GM21529 (cell line): ENCODE measurements around the gene CYP2R1.
"Not testable (repeated sequence)": the region's sequence is repeated elsewhere in the genome, so short reads cannot be mapped to it uniquely, and the experiment has no call there.

ENCODE experiments used
- ATAC-seq: cut with Tn5 transposase; IDR thresholded peaks from one replicate; pipeline ENCODE4 v1.9.1; 2021; ENCODE audit not compliant: unreplicated experiment

The CYP2R1 gene

DNA sequence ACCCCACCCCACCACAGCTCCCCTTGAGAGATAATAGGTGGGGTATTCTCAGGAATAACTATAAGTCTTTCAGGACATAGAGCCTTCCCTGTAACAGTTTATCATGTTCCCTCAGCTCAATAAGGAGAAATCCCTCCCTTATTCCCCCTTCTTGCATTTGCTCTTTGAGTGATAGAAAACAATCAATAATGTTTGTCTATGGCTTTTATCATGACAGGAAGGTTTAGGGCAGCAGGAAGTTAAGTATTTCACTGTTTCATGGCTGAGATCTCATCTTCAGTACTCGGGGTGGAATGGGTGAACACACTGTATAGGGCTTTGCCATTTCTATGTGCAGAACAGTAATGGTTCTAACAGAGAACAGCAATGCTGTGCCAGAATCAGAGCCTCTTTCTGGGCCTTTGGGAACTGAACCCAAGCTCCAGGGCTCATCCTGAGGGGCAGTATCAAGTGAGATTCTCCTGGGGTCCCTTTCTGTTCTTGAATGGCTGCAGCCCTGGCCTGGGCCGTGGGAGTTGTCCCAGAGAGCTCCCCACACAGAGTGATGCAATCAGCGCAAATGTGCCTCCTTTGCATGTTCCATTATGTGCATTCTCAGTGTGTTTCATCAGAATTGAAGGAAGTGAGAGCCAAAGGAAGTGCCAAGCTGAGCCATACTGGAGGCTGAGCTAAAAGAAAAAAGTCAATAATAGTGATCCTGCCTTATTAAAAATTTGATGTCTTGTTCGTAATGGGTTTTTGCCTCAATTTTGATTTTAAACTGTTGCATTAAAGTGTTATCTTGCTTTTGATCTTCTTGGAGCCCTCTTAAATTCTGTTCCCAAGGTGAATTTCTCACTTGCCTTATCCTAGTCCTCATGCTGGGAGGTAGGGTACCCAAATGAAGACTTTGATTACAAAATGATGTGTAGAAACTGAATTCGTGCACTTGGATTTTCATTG is 2.9 kb upstream of the CYP2R1 start:
- ATAC-seq = no peak

GRCh38 chr11:14892577-14892976 is 546 bp upstream of the CYP2R1 start:
- ATAC-seq = no peak

DNA sequence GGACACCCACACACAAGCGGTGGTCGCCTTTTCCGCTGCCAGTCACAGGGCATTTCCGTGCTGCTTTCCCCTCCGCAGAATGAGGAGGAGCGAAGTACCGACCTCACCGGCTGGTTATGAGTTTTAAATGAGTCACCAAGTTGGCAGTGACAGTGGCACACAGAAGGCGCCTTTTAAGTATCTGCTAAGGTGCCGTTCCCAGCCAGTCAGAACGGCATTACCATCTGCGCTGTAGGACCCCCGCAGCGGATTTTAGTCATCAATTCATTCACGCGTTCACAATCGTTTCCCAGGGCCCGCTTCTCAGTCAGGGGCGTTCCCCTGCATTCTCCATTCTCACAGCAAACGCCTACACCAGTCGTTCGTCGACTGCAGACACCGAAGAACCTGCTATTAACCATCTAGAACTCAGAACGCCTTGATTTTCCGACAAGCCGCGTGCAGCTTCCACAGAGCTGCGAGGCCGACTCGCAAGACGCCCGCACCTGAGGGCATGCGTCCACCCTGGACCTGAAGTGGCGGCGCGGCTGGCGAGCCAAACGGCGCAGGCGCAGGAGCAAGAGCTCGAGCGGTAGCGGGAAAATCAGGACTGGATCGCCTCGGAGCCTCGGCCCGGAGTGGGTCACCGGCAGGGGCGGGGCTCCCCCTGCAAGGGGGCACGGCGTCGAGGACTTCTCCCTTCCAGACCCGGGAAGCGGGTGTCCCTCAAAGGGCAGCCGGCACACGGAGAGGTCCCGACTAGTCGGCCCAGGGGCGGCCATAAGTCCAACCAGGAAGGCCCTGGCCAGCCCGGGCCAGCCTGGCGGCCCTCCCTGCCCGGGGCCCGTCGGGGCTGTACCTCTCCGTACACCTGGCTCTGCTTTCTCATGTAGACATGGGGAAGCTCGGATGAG is 642 bp downstream of the CYP2R1 start:
- ATAC-seq = peak; percentile 54

- no peak for ATAC-seq
Observed at GRCh38 chr11:14886513-14886912, 5.5 kb downstream of the CYP2R1 start.

DNA sequence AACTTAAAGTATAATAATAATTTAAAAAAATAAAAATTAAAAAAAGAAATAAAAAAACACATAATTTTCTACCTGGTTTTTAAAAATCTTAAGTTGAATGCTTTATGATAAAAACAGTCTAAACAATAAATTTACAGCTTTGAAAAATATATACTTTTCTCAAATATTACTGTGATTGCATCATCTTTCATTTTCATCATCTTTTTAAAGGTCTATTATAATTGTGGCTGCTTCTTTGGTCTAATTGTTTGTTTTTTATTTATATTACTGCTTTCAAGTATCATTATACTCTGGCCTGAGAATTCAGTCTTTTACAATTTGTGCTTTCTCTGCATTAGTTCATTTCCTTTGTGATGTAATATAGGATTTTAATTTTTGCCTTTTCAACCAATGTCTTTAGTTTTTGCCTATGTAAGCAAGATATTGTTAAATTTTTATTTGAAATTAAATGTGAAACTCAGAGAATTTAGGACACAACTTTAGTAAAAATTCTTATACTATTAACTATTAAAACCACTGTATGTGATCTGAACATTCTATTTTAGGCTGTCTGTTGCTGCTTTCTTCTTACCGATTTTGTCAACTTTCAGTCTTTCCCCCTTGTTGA is 7.3 kb downstream of the CYP2R1 start:
- no peak for ATAC-seq

DNA sequence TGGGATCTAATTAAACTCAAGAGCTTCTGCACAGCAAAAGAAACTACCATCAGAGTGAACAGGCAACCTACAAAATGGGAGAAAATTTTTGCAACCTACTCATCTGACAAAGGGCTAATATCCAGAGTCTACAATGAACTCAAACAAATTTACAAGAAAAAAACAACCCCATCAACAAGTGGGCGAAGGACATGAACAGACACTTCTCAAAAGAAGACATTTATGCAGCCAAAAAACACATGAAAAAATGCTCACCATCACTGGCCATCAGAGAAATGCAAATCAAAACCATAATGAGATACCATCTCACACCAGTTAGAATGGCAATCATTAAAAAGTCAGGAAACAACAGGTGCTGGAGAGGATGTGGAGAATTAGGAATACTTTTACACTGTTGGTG is 8.3 kb downstream of the CYP2R1 start:
- ATAC-seq = not testable (repeated sequence)

GRCh38 chr11:14882196-14882595 is 9.8 kb downstream of the CYP2R1 start:
- no peak for ATAC-seq

DNA sequence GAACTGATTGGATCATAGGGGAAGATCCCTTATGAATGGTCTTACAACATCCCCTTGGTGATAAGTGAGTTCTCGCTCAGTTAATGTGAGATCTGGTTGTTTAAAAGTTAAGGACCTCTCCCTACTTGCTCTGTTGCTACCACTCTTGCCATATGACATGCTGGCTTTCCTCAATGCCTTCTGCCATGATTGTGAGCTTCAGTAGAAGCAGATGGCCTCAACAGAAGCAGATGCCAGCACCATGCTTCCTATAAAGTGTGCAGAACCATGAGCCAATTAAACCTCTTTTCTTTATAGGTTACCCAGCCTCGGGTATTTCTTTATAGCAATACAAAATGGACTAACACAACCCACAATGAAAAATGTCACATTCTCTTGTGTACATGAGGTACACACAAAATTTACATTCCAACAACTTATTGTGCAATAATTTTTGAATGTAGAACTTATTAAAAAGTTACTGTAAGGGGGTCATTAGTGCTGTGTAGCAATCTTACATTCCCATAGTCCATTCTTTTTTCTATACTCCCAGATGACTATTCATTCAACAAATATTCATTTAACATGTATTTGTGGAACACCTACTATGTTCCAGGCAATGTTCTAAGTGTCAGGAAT is 10.3 kb downstream of the CYP2R1 start:
- no peak for ATAC-seq

DNA sequence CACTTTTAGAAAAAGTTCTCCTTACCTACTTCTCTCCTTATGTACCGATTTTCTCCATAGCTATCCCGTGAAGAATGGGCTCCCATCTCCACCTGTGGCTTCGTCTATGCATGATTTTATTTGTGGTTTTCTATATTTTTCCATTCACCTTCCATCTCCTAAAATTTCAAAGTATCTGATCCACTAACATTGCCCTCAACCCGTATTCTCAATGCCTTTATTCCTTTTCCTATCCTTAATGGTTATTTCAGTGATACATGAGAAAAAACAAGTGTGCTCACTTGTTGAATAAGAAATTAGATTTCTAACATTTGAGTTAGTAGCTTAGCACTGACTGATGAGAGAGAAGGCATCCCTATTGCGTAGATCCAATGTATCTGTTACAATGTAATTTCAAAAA is 16.9 kb downstream of the CYP2R1 start:
- ATAC-seq = no peak

DNA sequence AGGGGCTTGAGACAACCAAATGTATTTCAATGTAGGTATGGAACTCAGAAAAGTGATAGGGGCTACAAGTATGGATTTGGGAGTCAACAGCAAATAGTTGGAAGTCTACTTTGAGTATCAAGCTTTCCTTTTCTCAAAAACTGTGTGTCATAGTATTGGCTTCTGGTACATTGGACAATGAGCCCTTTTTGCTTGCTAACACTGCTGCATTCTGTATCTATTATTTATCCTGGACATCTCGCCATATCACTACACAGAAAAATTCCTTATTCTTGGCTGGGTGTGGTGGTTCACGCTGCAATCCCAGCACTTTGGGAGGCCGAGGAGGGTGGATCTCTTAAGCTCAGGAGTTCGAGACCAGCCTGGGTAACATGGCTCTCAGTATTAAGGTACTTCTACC is 18.4 kb downstream of the CYP2R1 start:
- no peak for ATAC-seq

- ATAC-seq = no peak
Observed at GRCh38 chr11:14872032-14872431, 20.0 kb downstream of the CYP2R1 start.

DNA sequence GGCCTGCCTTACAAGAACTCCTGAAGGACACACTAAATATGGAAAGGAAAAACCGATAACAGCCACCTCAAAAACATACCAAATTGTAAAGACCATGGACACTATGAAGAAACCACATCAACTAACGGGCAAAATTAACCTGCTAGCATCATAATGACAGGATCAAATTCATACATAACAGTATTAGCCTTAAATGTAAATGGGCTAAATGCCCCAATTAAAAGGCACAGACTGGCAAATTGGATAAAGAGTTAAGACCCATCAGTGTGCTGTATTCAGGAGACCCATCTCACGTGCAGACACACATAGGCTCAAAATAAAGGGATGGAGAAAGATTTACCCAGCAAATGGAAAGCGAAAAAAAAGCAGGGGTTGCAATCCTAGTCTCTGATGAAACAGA is 28.3 kb downstream of the CYP2R1 start:
- ATAC-seq = not testable (repeated sequence)

DNA sequence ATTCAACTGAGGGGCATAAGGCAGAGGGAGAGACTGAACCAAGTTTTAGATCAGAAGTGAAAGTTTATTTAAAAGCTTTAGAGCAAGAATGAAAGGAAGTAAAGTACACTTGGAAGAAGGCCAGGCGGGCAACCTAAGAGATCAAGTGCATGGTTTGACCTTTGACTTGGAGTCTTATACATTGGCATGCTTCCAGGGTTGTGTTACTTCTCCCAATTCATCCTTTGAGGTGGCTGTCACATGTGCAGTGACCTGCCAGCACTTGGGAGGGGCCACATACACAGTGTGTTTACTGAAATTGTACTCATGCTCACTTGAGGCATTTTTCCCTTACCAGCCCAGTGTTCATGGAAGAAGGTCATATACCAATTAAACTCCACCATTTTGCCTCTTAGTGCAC is 30.4 kb downstream of the CYP2R1 start:
- ATAC-seq = no peak

- no peak for ATAC-seq
Observed at GRCh38 chr11:14860511-14860910, 31.5 kb downstream of the CYP2R1 start.

DNA sequence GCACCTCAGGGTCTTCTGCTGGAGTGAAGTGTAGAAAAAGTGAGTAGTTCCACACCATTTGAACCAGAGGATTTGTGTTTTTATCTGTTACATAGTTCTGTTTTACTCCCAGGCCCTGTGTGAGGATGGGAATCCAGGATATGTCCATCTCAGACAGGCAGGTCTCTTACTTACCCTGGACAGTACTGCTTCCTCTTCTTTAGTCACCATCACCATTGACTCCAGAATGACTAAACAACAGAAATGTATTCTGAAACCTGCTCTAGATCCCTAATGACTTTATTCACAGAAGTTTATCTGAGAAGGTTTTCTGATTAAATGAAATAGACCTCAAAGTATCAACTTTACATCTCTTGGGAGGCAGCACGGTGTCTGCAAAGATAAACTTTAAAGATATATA is 33.6 kb downstream of the CYP2R1 start:
- no peak for ATAC-seq

- no peak for ATAC-seq
Observed at GRCh38 chr11:14857621-14858020, 34.4 kb downstream of the CYP2R1 start.

GRCh38 chr11:14855890-14856289 is 36.1 kb downstream of the CYP2R1 start:
- no peak for ATAC-seq

- no peak for ATAC-seq
Observed at GRCh38 chr11:14854057-14854456, 38.0 kb downstream of the CYP2R1 start.

- ATAC-seq = no peak
Observed at GRCh38 chr11:14852571-14853177, 39.4 kb downstream of the CYP2R1 start.

- no peak for ATAC-seq
Observed at GRCh38 chr11:14842002-14842401, 50.0 kb downstream of the CYP2R1 start.
